ENCODE data around the gene MRPL49.
"Not testable (repeated sequence)": the region's sequence is repeated elsewhere in the genome, so short reads cannot be mapped to it uniquely, and the experiment has no call there.

The MRPL49 gene

DNA sequence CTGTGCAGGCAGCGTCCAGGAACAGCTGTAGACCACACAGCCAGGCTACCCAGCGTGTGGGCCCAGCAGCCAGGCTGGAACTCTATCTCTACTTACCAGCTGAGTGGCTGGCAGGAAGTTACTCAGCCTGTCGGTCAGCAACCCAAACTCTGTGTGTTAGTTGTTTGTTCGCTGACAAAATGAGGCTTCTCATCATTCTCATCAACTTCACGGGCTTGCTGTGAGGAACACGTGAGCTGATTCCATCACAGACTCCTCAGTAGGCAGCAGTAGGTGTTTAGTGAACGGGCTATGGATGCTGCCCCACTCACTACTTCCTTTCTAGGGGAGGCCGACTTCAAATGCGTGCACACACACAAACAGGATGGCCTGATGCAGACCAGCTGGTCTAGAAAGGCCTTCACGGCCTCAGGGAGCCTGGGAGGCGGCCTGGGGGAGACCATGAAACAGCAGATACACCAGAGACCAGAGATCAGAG is 47.1 kb downstream of the MRPL49 start:
- Histone ChIP-seq H3K4me1 (ENCODE audit: low read depth, poor library complexity, severe bottlenecking) (no peaks in the 10 kb centered on the region), H4K20me1 (ENCODE audit: insufficient read depth) (no peaks in the 10 kb centered on the region), H2AFZ (ENCODE audit: low read depth) (peak overlapping the region; percentile 1; the same call in 1 of the 2 replicates), H3K79me2 (ENCODE audit: insufficient read depth, low read depth) (no peaks in the 10 kb centered on the region), H3K27ac (no peak overlapping the region), H3K36me3 (ENCODE audit: insufficient read depth) (no peaks in the 10 kb centered on the region), H3K27me3 (ENCODE audit: insufficient read depth, low read depth) (no peaks in the 10 kb centered on the region), H3K4me3 (IDR thresholded peaks at IDR 0.05; ENCODE audit: insufficient read depth, low read depth, low read length) (no peak overlapping the region), H3K9ac (no peak overlapping the region), H3K4me2 (no peak overlapping the region)
- TF ChIP-seq, protein P1, sequence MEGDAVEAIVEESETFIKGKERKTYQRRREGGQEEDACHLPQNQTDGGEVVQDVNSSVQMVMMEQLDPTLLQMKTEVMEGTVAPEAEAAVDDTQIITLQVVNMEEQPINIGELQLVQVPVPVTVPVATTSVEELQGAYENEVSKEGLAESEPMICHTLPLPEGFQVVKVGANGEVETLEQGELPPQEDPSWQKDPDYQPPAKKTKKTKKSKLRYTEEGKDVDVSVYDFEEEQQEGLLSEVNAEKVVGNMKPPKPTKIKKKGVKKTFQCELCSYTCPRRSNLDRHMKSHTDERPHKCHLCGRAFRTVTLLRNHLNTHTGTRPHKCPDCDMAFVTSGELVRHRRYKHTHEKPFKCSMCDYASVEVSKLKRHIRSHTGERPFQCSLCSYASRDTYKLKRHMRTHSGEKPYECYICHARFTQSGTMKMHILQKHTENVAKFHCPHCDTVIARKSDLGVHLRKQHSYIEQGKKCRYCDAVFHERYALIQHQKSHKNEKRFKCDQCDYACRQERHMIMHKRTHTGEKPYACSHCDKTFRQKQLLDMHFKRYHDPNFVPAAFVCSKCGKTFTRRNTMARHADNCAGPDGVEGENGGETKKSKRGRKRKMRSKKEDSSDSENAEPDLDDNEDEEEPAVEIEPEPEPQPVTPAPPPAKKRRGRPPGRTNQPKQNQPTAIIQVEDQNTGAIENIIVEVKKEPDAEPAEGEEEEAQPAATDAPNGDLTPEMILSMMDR (conservative IDR thresholded peaks at IDR 0.05; ENCODE audit: low read depth, low read length), result no peak

DNA sequence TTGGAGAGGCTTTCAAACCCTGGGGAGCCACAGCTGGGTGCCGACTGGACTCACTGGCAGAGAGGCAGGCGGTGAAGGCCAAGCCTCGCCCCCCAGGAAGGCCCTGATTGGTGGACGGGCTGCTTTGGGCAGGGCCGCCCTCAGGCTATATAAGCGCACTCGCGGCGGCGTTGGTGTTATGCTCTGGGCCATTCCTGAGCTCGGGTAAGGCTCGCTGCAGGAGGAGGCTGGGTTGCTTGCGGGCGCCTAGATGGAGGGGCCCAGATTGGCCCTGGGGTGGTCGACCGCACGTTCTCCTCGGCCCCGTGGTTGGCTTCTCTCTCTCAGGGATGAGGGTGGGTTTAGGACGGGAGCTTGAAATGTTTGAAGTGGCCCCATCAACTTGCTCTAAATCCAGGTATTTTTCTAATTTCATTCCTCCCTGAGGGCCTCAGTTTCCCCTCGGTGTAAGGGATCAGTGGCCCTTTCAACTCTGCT is 48.0 kb downstream of the MRPL49 start, which contains the start of gene SPDYC:
Gene SPDYC (plus strand): TSS at position 176 of the 477 bp plus-strand sequence. CDS start 1,125 bp downstream, outside the sequence.
- TF ChIP-seq, protein P1 (conservative IDR thresholded peaks at IDR 0.05; ENCODE audit: low read depth, low read length), result no peak
- Histone ChIP-seq H3K27me3 (ENCODE audit: insufficient read depth, low read depth) (no peaks in the 10 kb centered on the region), H3K4me2 (no peak within 1 kb of the TSS), H3K4me1 (ENCODE audit: low read depth, poor library complexity, severe bottlenecking) (no peaks in the 10 kb centered on the region), H3K27ac (no peak within 1 kb of the TSS), H4K20me1 (ENCODE audit: insufficient read depth) (no peaks in the 10 kb centered on the region), H3K36me3 (ENCODE audit: insufficient read depth) (no peaks in the 10 kb centered on the region), H3K9ac (no peak within 1 kb of the TSS), H2AFZ (ENCODE audit: low read depth) (peak within 1 kb of the TSS; percentile 1; the same call in 1 of the 2 replicates), H3K79me2 (ENCODE audit: insufficient read depth, low read depth) (no peaks in the 10 kb centered on the region), H3K4me3 (IDR thresholded peaks at IDR 0.05; ENCODE audit: insufficient read depth, low read depth, low read length) (no peak within 1 kb of the TSS)

DNA sequence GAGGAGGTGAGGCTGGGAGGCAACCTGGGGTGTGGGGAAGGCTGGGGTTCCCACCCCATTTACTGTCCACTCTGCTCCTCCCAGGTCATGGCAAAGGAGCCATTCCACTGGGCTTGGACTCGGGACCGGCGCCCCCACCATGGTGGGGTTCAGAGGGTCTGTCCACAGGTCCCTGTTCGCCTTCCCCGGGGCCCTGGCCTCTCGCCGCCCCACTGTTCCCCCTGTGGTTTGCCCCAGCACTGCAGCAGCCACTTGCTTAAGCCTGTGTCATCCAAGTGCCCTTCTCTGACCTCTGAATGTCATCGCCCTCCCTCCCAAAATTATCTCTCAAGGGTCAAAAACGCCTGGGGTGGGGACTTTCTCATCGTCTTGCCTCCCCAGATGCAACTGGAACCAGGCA is 50.5 kb downstream of the MRPL49 start:
- Histone ChIP-seq H3K4me3 (IDR thresholded peaks at IDR 0.05; ENCODE audit: insufficient read depth, low read depth, low read length) (no peak overlapping the region), H3K36me3 (ENCODE audit: insufficient read depth) (no peaks in the 10 kb centered on the region), H3K79me2 (ENCODE audit: insufficient read depth, low read depth) (no peaks in the 10 kb centered on the region), H3K27me3 (ENCODE audit: insufficient read depth, low read depth) (no peaks in the 10 kb centered on the region), H2AFZ (ENCODE audit: low read depth) (no peak overlapping the region), H3K4me2 (no peak overlapping the region), H3K4me1 (ENCODE audit: low read depth, poor library complexity, severe bottlenecking) (no peaks in the 10 kb centered on the region), H4K20me1 (ENCODE audit: insufficient read depth) (no peaks in the 10 kb centered on the region), H3K27ac (no peak overlapping the region), H3K9ac (no peak overlapping the region)
- TF ChIP-seq, protein P1 (conservative IDR thresholded peaks at IDR 0.05; ENCODE audit: low read depth, low read length), result no peak

DNA sequence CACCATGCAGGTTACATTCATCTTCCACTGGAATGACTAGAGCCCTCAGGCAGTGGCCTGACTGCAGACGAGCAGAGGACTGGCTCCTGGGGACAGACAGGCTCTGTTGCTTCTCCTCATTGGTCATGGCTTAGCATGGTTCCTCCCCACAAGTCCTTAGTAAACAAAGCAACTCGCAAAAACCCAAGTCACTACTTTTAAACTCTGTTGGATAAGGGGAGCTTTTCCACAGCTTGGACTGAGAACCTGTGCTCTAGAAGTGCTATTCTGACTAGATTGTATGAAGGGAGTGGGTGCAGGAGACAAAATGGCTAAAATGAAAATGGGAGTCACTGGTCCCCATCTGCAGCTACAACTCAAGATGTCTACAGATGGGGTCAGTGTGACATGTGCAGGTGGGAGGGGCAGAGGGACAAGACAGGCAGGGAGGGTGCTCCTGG is 52.5 kb downstream of the MRPL49 start:
- H3K9ac ChIP-seq; H4K20me1 ChIP-seq (ENCODE audit: insufficient read depth); H3K4me3 ChIP-seq (IDR thresholded peaks at IDR 0.05; ENCODE audit: insufficient read depth, low read depth, low read length); H3K4me1 ChIP-seq (ENCODE audit: low read depth, poor library complexity, severe bottlenecking); H3K79me2 ChIP-seq (ENCODE audit: insufficient read depth, low read depth); H3K27me3 ChIP-seq (ENCODE audit: insufficient read depth, low read depth); H2AFZ ChIP-seq (ENCODE audit: low read depth); H3K36me3 ChIP-seq (ENCODE audit: insufficient read depth); H3K27ac ChIP-seq; H3K4me2 ChIP-seq: not testable (repeated sequence)

All from KMS-11 (cell line).